ENCODE measurements around the gene NEIL3. TPM values are rescaled to one million over a fixed set of nuclear protein-coding genes. Genes with fewer than 3 reads are reported as not detected.
A peak's percentile ranks its signal among the peaks of the same experiment; 100 is the strongest.

Gene NEIL3
- total RNA-seq, 1 experiment from 2014 or later: 18.1 TPM

- peak overlapping the region; percentile 83 to 84 for H3K4me3 ChIP-seq (replicated peaks in 1 of 2; ENCODE audit: low read depth in 1 of 2, low read length in 2 of 2)
- peaks cover 41% of the 10 kb centered on the region for H3K79me2 ChIP-seq (ENCODE audit: insufficient read depth, low read length)
- ChIA-PET POLR2A (interaction anchor here (0.6 to 0.8 kb wide), 2 partner anchors 13 to 102 kb away, joined by 3 read pairs; no protein-coding TSS in a partner anchor), RAD21 (ENCODE audit: low non-redundant PET in 1 of 2, low total read pairs in 2 of 2, uncharacterized antibody in 2 of 2, unreplicated experiment in 2 of 2) (no interaction called here), CTCF (interaction anchor here (1.1 kb wide), 1 partner anchor 29 kb away, joined by 3 read pairs; no protein-coding TSS in a partner anchor)
- ATAC-seq (no peak), DNase-seq (ENCODE audit: low read depth, low spot score) (no peak)
- H3K9me3 ChIP-seq (ENCODE audit: control insufficient read depth in 1 of 2, insufficient read depth in 1 of 2, low read depth in 1 of 2, low read length in 2 of 2): no peaks in the 10 kb centered on the region
- H4K20me1 ChIP-seq (ENCODE audit: insufficient read depth): peaks cover 5% of the 10 kb centered on the region; the same call in 1 of the 2 replicates
- H3K4me2 ChIP-seq (ENCODE audit: low read length): peak overlapping the region; percentile 80
- H3K27ac ChIP-seq (ENCODE audit: low read depth, low read length): no peak overlapping the region
- H3K9me2 ChIP-seq (ENCODE audit: insufficient read depth): no peaks in the 10 kb centered on the region
- H3K4me1 ChIP-seq (ENCODE audit: control insufficient read depth in 1 of 2, insufficient read depth in 2 of 2, low read length in 2 of 2): peaks cover 3 to 10% of the 10 kb centered on the region in 2 experiments; a peak in 3 of 4 replicates
- H3K36me3 ChIP-seq (ENCODE audit: control insufficient read depth in 1 of 2, insufficient read depth in 2 of 2, low read length in 2 of 2): no peaks in the 10 kb centered on the region
- TF ChIP-seq ZBTB33 (IDR thresholded peaks at IDR 0.05; ENCODE audit: extremely low read depth, insufficient replicate concordance, low read length): no peak
- no peak for TF ChIP-seq CBX3 (IDR thresholded peaks at IDR 0.05; ENCODE audit: low read depth)
- TF ChIP-seq JUND (IDR thresholded peaks at IDR 0.05): no peak
- no peak for TF ChIP-seq FOSL1 (IDR thresholded peaks at IDR 0.05; ENCODE audit: low read depth)
- TF ChIP-seq ZNF274 (IDR thresholded peaks at IDR 0.05; ENCODE audit: low read depth, low read length): no peak
- no peak for TF ChIP-seq CEBPB (IDR thresholded peaks at IDR 0.05; ENCODE audit: low read depth)
- TF ChIP-seq REST (IDR thresholded peaks at IDR 0.05; ENCODE audit: low read depth): no peak
- TF ChIP-seq RAD21 (IDR thresholded peaks at IDR 0.05; ENCODE audit: low read depth): no peak
- TF ChIP-seq EZH2 (IDR thresholded peaks at IDR 0.05): no peak
- TF ChIP-seq POLR2A (IDR thresholded peaks at IDR 0.05; ENCODE audit: borderline replicate concordance, extremely low read depth, insufficient read depth, insufficient read length): no peak
- no peak for TF ChIP-seq YY1 (IDR thresholded peaks at IDR 0.05; ENCODE audit: extremely low read depth, insufficient replicate concordance, low read depth, low read length)
- peak overlapping the region; percentile 88 for H3K9ac ChIP-seq (ENCODE audit: low read length)
- peak overlapping the region; percentile 92 for H2AFZ ChIP-seq (ENCODE audit: low read depth, low read length, poor library complexity, severe bottlenecking)
- H3K27me3 ChIP-seq (ENCODE audit: insufficient read depth, low read length): no peaks in the 10 kb centered on the region
- no TSS peak for BruUV-seq (replicated peaks)
- intact Hi-C loops (cut with micrococcal nuclease): no loop called here
Measured at GRCh38 chr4:177308847-177309521, 690 bp upstream of the NEIL3 start.

Measured in HCT116 (cell line).